Measurements from ENCODE around the gene MTTP.

Gene MTTP

GRCh38 chr4:99634742-99635360 lies 60.2 kb downstream of the MTTP start:
- DNase-seq (ENCODE audit: low read depth), result no peak
- no peak overlapping the region for H3K4me3 ChIP-seq (ENCODE audit: low read depth, low read length)

GRCh38 chr4:99635601-99636000 lies 61.0 kb downstream of the MTTP start:
- DNase-seq (ENCODE audit: low read depth), result no peak
- H3K4me3 ChIP-seq (ENCODE audit: low read depth, low read length), result no peak overlapping the region

- DNase-seq (ENCODE audit: low read depth), result no peak
- no peak overlapping the region for H3K4me3 ChIP-seq (ENCODE audit: low read depth, low read length)
Observed at GRCh38 chr4:99636422-99636821, 61.8 kb downstream of the MTTP start.

- no peak for DNase-seq (ENCODE audit: low read depth)
- H3K4me3 ChIP-seq (ENCODE audit: low read depth, low read length), result no peak overlapping the region
Observed at GRCh38 chr4:99637174-99637573, 62.5 kb downstream of the MTTP start.

- H3K4me3 ChIP-seq (ENCODE audit: low read depth, low read length), result no peak overlapping the region
- no peak for DNase-seq (ENCODE audit: low read depth)
Observed at GRCh38 chr4:99640676-99641075, 66.1 kb downstream of the MTTP start.

GRCh38 chr4:99642725-99643489 lies 68.3 kb downstream of the MTTP start:
- DNase-seq (ENCODE audit: low read depth), result no peak
- H3K4me3 ChIP-seq (ENCODE audit: low read depth, low read length), result no peak overlapping the region

- no peak overlapping the region for H3K4me3 ChIP-seq (ENCODE audit: low read depth, low read length)
- no peak for DNase-seq (ENCODE audit: low read depth)
Observed at GRCh38 chr4:99644453-99644852, 69.8 kb downstream of the MTTP start.

GRCh38 chr4:99645036-99645435 lies 70.4 kb downstream of the MTTP start:
- DNase-seq (ENCODE audit: low read depth), result no peak
- H3K4me3 ChIP-seq (ENCODE audit: low read depth, low read length), result no peak overlapping the region

- DNase-seq (ENCODE audit: low read depth), result no peak
- no peak overlapping the region for H3K4me3 ChIP-seq (ENCODE audit: low read depth, low read length)
Observed at GRCh38 chr4:99645638-99646037, 71.0 kb downstream of the MTTP start.

GRCh38 chr4:99647071-99647470 lies 72.4 kb downstream of the MTTP start:
- DNase-seq (ENCODE audit: low read depth), result no peak
- H3K4me3 ChIP-seq (ENCODE audit: low read depth, low read length), result no peak overlapping the region

GRCh38 chr4:99648321-99648720 lies 73.7 kb downstream of the MTTP start:
- H3K4me3 ChIP-seq (ENCODE audit: low read depth, low read length), result no peak overlapping the region
- no peak for DNase-seq (ENCODE audit: low read depth)

- DNase-seq (ENCODE audit: low read depth), result no peak
- no peak overlapping the region for H3K4me3 ChIP-seq (ENCODE audit: low read depth, low read length)
Observed at GRCh38 chr4:99649208-99649607, 74.6 kb downstream of the MTTP start.

GRCh38 chr4:99649778-99650177 lies 75.2 kb downstream of the MTTP start:
- no peak for DNase-seq (ENCODE audit: low read depth)
- no peak overlapping the region for H3K4me3 ChIP-seq (ENCODE audit: low read depth, low read length)

- DNase-seq (ENCODE audit: low read depth), result no peak
Observed at GRCh38 chr4:99651016-99651769, 76.6 kb downstream of the MTTP start.

GRCh38 chr4:99651811-99652485 lies 77.3 kb downstream of the MTTP start:
- no peak overlapping the region for H3K4me3 ChIP-seq (ENCODE audit: low read depth, low read length)
- DNase-seq (ENCODE audit: low read depth), result no peak

More at GRCh38 chr4:99651016-99651769, 76.6 kb downstream of the MTTP start:
- no peak overlapping the region for H3K4me3 ChIP-seq (ENCODE audit: low read depth, low read length)

GRCh38 chr4:99652596-99653436 lies 78.2 kb downstream of the MTTP start:
- no peak for DNase-seq (ENCODE audit: low read depth)
- H3K4me3 ChIP-seq (ENCODE audit: low read depth, low read length), result no peak overlapping the region

GRCh38 chr4:99653916-99654315 lies 79.3 kb downstream of the MTTP start:
- DNase-seq (ENCODE audit: low read depth), result no peak
- no peak overlapping the region for H3K4me3 ChIP-seq (ENCODE audit: low read depth, low read length)

- DNase-seq (ENCODE audit: low read depth), result no peak
- no peak overlapping the region for H3K4me3 ChIP-seq (ENCODE audit: low read depth, low read length)
Observed at GRCh38 chr4:99654361-99654761, 79.7 kb downstream of the MTTP start.

Data from skeletal muscle cell (primary cell).